HG03378 (cell line): ENCODE data around the gene ZNF185.
A peak's percentile ranks its signal among the peaks of the same experiment; 100 is the strongest.

Source experiments
- ATAC-seq: cut with Tn5 transposase; IDR thresholded peaks from one replicate; pipeline ENCODE4 v1.9.1; 2021; ENCODE audit warnings: mild to moderate bottlenecking, moderate library complexity; ENCODE audit not compliant: unreplicated experiment

ZNF185 gene

DNA sequence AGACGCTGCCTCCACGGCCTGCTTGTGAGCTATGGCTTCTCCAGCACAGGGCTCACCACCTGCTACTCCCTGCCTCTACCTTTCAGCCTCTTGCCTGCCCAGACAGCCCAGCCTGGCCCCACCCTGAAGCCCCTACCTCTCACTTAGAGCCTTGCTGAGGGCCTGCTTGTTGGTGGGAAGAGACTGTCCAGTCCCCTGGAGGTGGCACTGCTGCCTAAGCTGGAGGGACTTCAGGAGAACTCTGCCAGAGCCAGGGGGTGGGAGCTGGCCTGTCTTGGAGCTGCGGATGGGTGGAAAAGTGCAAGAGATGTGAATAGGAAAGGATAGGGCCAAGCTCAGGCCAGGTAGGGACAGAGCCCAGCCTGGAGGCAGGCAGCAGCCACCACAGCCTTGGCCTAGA, 2.7 kb upstream of the ZNF185 start:
- no peak for ATAC-seq

DNA sequence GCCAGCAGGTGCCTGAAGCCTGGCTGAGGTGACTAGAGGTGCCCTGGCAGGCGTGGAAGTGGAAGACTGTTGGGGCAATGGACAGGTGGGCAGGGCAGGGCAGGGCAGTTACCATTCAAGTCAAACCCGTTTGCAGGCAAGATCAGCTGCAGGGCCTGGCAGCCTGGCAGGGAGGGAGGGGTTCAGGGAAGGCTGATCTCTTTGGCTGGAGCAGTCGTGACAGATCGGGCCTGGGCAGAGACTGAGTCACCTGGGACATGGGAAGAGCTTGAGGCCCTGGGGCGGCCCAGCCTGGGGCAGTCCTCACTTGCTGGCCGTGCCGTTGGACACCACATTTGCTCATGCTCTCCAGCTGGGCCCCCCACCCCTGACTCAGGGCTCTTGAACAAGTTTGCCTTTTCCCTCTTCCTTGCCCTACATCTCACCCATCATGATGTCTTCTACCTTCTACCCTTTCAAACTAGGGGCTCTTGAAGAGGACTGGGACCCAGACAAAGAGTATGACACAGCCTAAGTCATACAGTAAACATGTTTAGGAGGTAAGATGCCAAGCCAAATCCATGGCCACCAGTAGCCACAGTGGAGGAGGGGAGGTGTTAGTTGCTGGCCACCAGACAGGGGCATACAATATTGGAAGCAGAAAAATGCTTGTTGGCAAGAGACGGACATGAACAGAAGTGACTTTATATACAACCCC, 2.0 kb upstream of the ZNF185 start:
- ATAC-seq, result no peak

DNA sequence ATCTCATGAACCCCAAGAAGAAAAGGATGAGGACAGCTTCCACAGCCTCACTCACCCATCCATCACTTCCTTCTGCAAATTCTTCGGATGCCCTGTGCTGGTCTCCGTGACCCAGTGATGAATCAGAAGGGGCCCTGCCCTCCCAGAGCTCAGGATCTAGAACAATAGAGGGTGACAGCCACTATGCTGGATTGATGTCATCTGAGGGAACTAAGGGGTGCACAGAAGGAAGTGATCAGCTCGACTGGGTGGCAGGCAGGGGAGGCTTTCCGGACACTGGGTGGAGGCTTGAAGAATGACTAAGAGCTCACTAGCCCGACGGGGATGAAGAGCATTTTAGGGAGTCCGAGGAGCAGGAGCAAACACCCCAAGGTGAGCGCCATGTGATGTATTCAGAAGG, 1.4 kb upstream of the ZNF185 start:
- no peak for ATAC-seq

DNA sequence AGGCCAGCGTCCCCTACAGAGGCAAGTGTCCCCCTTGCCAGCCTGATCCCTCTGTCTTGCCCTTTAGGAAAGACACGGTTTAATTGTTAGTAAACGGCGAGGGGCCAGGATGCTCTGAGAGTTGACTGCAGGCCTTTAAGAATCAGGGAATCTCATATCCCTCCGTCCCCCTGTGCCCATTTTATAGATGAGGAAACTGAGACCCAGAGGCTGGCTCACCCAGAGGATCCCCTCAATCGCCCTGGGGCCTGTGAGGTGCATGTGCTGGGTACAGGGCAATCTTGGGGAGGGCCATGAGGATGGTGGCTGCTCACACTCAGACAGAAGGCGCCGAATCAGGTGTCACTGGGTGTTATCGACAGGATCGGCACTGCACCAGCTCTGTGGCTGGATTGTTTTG, 575 bp downstream of the ZNF185 start:
- no peak for ATAC-seq

DNA sequence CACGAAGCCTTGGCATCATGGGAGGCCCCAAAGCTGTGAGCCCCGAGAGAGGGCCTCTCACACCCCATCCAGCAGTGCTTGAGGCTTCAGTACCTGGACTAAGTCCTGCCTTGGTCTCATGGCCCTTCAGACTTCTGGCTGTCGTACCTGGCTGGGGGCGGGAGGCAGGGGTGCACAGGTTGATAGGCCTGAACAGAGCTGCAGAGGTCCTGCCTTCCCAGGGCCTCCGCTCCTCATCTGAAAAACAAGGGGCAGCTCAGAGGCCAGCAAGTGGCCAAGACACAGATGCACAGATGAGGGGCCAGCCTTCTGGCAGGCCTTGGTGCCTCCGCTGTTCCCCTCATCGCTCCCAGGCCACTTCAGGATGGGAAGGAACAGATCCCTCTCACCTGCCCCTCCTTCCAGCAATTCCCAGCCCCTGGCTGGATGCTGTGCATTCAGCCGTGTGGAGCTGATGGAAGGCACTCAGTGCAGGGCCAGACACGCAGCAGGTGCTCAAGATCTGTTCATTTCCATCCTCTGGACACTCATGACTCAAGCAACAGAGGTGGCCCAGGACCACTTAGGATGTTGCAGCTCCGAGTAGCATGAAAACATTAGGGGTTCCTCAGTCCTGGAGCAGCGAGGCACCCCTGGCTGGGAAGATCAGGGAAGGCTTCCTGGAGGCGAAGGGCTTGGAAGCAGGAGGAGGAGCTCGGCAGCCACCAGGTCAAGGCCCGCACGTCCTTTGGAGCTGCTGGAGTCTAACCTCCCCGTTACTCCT, 1.4 kb downstream of the ZNF185 start:
- ATAC-seq, result no peak

DNA sequence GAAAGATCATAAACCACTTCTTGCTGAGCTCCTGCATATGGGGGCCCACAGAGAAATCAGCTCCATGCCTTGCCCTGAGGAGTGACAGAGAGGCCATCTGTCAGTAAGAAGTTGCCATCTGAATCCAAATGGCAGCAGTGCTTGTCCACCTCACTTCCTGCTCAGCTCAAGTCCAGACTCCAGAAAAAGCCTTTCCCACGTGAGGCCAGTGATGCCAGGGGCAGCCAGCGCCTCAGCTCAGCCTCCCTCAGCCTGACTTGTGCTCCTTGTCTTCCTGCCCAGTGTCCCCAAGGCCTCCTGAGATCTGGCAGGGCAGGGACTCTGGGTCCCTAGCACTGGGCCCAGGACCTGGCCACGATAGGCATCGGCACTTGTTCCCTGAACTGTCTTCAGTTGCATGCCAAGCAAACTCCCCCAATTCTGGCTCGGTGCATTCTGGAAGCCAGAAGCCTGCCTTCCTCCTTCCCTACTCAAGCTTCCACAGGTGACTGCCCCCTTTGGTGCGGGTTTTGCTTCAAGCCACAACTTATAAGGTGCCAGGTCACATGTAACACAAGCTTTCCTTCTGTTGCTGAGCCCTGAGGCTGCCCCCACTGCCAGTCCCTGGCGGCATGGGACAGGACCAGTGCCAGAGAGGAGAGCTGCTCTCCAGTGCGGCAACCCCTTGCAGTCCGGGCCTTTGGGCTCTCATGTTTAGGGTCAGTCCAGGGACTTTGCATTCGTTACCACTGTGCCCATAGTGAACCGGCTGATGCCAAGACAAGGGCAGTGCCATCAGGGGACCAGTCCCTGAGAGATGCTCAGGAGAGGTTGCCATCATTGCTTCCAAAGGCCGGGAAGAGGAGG, 2.2 kb downstream of the ZNF185 start:
- no peak for ATAC-seq

DNA sequence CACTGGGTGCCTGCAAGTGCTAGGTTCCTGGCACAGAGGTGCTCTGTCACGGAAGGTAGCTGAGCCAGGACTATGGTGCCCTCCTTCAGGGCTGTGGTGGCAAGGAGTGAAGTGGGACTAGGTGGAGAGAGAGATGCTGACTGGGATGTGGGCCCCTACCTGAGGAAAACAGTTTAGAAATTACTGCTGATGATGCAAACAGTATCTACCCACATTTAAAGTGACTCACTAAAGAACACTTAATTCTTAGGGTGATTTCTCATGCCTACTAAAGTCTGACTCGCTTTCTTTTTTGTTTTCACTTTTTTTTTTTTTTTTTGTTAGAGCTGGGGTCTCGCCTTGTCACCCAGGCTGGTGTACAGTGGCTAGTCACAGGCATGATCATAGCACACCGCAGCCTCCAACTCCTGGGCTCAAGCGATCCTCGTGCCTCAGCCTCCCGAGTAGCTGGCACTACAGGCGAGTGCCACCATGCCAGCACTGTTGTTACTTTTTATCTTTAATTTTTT, 3.1 kb downstream of the ZNF185 start:
- ATAC-seq, result no peak

DNA sequence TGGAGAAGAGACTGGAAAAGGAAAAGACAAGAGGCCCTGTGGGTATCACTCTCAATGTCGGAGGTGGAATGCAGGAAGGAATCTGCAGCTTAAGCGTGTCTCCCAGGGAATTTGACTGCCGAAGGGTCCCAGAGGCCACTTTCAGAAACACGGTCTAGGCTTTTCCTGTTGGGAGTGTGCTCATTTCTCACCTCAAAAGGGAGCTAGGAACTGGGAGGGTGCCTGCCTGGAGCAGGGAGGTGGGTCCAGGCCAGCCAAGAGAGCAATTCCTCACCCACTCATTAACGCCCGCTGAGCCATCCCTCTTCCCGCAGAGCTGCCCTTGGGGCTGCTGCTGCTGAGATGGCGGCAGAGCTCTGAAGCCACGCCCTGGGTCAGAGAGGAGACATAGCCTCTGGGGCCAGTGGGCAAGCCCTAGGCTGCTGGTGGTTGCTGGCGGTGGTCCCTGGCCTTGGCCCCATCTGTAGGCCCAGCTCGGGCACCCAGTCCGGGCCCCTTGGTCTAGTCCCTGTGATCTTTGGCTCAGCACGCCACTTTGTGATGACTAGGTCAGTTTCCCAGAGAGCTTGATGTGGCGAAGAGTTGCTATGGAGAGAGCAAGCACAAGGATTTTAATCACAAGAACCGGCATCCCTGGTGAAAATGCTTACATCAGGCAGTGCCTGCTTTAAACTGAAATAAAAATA, 4.1 kb downstream of the ZNF185 start:
- no peak for ATAC-seq

DNA sequence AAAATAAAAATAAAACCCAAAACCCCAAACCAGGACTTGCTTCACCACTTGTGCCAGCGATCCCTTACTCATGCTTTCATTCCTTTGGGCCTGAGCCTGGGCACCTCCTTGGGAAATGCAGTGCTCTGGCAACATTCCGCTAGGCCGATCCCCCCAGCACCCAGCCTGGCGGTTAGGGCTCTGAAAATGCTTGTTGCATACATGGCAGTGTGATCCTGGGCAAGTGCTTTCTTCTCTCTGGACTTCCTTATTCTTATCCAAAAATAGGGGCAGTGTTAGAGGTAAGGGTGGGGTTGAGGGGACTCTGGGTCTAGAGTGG, 4.6 kb downstream of the ZNF185 start:
- no peak for ATAC-seq

DNA sequence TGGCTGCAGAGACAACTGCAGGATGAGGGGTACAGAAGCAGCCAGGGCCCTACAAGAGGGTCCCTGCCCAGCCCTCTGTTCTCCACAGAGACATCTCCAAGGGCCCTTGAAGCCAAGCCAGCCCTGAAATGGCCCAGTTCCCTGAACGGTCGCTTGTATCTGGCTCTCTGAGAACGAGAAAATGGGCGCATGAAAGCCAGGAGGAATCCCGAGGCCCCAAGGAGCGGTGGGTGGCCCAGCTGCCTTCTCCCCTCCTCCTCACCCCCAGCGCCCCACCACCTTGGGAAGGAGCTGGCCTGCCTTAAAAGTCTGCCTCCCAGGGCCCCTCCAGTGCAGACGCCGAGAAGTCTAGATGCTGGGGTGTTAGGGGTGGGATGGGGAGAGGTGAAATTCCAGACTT, 5.7 kb downstream of the ZNF185 start:
- no peak for ATAC-seq

DNA sequence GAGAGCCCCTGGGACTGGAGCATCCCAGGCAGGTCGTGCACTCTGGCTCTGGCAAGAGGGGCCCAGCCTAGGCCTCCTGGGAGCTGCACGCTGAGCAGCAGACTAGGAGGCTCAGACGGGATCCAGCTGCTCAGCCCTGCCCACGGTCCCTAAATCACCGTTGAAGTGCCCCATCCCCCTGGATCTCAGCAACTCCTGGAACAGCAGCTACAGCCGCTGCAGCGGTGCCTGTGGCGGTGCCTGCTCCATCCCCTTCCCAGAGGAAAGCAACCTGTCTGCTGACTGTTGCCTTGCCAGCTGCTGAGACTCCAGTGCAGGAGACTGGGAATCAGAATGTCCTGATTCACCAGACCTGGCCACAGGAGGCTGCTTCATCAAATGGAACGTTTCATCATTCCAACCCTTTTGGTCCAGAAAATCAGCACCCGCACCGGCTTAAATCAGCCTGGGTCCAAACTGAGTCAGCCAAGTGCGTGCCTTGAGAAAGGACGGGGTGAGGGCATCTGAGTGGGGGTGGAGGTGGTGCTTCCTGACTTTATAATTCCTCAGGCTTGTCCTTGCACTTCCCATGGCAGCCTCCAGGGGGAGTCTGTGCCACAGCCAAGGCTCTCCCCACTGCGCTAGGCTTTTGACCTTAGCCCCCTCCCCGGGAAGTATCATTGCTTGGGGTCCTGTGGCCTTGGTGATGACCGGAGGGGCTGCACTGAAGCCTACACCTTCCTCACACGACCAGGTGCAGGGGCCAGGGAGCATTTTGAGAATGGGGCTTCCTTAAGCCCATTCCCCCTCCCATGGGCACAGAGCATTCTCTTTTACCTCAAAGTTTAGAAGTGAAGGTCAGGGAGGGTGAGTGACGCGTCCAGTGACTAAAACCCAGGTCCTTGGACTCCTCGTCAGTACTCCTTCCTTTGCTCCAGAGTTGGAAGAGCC, 6.5 kb downstream of the ZNF185 start:
- ATAC-seq, result no peak

DNA sequence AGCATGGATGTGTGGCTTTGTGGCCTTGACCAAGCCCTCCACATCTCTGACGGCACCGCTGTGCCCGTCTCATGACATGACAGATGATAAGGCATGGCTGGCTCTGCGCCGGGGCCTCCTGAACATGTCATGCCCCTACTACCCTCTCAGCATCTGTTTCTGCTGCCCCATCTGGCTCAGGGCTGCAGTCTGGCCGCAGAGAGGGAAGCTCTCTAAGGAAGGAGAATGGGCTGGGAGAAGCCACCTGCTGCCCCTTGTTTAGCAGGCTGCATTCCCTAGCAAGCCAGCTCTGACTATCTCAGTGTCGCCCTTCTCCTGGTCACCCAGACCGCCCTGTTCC, 7.2 kb downstream of the ZNF185 start:
- no peak for ATAC-seq

DNA sequence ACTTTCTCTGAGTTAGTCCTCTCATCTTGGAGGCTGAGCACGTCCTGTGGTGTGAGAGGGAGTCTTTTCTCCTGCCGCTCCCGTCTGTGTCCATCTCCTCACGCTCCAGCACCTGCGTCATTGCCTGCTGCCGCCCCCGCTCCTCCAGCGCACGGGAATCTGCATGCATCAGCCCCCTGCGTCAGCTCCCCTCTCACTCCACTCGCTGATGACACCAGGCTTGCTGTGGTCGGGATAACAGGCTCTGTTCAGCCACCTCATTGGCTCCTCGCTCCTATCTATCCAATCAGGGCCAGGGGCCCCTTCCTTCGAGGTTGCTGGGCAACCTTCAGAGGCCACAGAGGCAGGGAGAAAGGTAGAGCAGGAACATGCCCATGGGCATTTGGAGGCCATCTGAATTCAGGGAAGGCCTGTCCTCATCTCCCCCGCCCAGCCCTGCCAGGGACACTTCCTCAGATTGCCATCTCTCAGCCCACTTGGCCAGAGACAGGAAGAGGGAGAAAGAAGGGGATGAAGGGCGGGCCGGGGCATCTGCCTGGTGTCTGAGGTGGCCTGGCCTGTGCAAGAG, 9.3 kb downstream of the ZNF185 start:
- ATAC-seq, result no peak

DNA sequence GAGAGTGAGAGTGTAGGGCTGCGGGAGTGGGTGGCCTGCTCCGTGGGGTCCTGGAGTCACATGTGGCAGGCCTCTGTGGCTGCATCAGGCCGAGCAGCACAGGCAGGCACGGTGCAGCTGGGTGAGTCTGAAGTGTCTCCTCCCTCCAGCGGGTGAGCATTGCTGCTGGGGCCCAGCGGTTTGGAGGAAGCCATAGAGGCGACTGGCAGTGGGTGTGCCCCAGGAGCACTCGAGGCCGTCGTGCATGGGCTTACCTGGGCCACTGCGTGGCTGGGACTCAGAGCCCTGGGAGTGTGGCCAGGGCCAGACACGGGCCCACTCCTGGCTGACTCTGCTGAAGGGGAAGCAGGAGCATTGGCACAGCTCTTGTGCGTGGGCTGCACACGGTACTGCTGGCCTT, 10.6 kb downstream of the ZNF185 start:
- no peak for ATAC-seq

DNA sequence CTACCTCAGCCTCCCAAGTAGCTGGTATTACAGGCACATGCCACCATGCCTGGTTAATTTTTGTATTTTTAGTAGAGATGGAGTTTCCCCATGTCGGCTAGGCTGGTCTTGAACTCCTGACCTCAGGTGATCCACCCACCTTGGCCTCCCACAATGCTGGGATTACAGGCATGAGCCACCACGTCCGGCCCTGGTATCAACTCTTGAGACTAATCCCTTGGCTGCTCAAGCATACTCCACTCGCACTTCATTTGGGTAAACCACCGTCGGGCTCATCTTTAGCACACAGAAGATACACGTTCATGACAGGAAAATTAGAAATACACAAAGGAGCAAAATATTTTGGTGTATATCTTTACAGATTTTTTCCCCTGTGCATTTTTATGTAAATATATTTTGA, 12.2 kb downstream of the ZNF185 start:
- peak; percentile 80 for ATAC-seq

DNA sequence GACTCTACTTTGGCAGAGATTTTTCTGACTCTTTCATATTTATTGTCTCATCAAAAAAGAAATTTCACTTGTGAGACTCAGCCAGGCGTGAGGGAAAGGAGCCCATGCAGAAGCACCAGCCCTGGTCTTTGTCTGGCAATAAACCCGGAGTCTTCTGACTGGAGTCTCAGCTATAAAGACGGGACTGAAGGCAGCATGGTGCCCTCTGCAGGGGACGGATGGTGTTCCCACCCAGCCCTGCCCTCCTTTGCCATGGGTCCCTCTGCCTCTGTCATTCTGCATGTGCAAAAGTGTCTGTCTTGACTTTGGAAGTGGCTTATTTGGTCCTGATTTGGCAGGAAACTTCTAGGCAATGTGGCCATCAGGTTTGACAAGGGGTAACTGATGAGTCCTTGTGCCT, 14.2 kb downstream of the ZNF185 start:
- no peak for ATAC-seq

DNA sequence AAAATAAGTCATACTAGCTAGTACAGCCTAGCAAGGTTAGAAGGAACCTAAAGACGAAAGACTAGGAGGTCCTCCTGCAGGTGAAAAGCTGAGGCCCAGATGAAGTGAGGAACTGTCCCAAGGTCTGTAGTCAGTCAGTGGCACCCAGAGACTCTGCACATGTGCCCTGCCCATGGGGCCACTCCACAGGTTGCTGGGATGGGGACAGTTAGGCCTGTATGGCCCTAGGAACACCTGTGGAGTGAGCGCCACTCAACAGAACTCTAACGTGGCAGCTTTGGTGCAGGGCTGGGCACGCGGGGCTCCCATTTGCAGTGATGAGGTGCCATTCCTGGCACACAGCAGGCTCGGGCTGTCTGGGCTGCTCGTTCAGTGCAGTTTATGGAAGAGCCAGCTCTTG, 14.8 kb downstream of the ZNF185 start:
- no peak for ATAC-seq

DNA sequence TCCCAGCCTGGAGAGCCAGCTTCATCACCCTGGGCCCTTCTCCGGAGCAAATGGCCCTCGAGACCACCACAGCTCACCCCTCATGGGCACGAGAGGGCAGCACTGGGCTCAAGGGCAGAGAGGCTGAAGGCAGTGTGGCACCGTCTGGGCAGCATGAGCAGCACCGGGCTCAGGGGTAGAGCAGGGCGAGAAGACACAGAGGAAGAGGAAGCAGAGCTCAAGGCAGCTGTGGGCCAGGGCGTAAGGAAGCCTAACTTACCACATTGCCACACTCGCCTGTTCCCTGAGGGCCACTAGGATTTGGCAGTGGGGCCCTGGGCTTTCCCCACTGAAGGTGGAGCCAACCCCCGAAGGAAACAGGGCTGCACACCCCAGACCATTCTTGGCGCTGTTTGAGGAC, 15.5 kb downstream of the ZNF185 start:
- ATAC-seq, result no peak

DNA sequence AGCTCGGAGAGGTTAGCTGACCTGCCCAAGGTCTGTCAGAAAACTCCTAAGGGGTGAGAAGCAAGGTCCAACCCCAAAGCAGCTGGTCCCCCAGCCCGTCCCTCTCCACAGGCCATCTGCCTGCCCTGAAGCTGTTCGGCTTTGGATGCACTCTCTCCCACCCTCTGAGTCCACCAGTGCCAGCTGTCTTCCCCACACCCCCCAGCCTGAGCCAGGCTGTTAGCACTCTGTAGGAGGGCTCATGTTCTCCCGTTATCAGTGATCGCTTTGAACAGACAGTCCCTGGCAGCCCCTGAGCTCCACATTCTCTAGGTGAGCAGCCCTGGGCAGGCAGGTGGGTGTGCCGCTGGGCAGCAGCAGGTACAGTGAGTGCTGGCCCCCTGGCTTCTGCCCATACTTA, 16.0 kb downstream of the ZNF185 start:
- no peak for ATAC-seq
